H1 (cell line): ENCODE results near the gene ANAPC13. TPM values are rescaled to one million over a fixed set of nuclear protein-coding genes. Genes with fewer than 3 reads are reported as not detected.

Experiments
- CTCF ChIA-PET: fragments of 300-600 bp; sonication (Branson Sonifier 250); formaldehyde crosslinking; loops from one replicate; lab custom pipeline; 2021; ENCODE audit not compliant: partially characterized antibody; lab: Charles Lee
- POLR2A ChIA-PET: fragments of 300-600 bp; sonication (Branson Sonifier 250); formaldehyde crosslinking; loops from one replicate; lab custom pipeline; 2021; ENCODE audit warnings: inconsistent platforms; ENCODE audit not compliant: partially characterized antibody; lab: Charles Lee
- DNase-seq, 2 experiments: peaks; one replicate each; pipeline versions ENCODE4 v3.0.0 to v3.0.0-alpha.2; 2010 to 2022; ENCODE audit warnings: low spot score in 2 of 2, low read depth in 1 of 2, mixed read lengths in 1 of 2
- FAIRE-seq: peaks from 2 replicates; lab custom pipeline; 2011; peaks lifted over from hg19 to GRCh38; lab: Jason Lieb, UNC
- H2AFZ ChIP-seq: 2 replicates; pipeline ENCODE4 v1.8.1; 2012; ENCODE audit warnings: low read length, inconsistent platforms
- H2AK5ac ChIP-seq: 2 replicates; pipeline ENCODE4 v1.6.1; 2013; ENCODE audit warnings: low read depth, low read length
- H2BK120ac ChIP-seq: replicated peaks from 2 replicates; pipeline ENCODE3; 2013; ENCODE audit warnings: low read depth, low read length, inconsistent platforms
- H2BK12ac ChIP-seq: 2 replicates; pipeline ENCODE4 v1.6.1; 2013; ENCODE audit warnings: low read depth, low read length
- H2BK15ac ChIP-seq: 2 replicates; pipeline ENCODE4 v1.6.1; 2013; ENCODE audit warnings: low read length
- H2BK20ac ChIP-seq: 2 replicates; pipeline ENCODE4 v1.6.1; 2013; ENCODE audit warnings: low read length
- H2BK5ac ChIP-seq: 2 replicates; pipeline ENCODE4 v1.6.1; 2013; ENCODE audit warnings: low read depth, low read length
- H3K14ac ChIP-seq: 2 replicates; pipeline ENCODE4 v1.6.1; 2013; ENCODE audit warnings: inconsistent platforms; ENCODE audit not compliant: insufficient read length
- H3K18ac ChIP-seq: 2 replicates; pipeline ENCODE4 v1.6.1; 2013; ENCODE audit warnings: low read length; ENCODE audit errors: extremely low read depth
- H3K23ac ChIP-seq: 2 replicates; pipeline ENCODE4 v1.6.1; 2013; ENCODE audit warnings: inconsistent platforms; ENCODE audit not compliant: insufficient read length
- H3K23me2 ChIP-seq: 2 replicates; pipeline ENCODE4 v1.6.1; 2013; ENCODE audit warnings: low read depth, low read length
- H3K27ac ChIP-seq: 2 replicates; pipeline ENCODE4 v1.6.1; 2011; ENCODE audit warnings: low read depth, low read length, inconsistent platforms
- H3K27me3 ChIP-seq, 4 experiments: replicated peaks in 1 of 4; 1 replicate in 1 of 4; 2 replicates in 3 of 4; pipeline versions ENCODE4 v1.6.1 to v1.8.1; 2011 to 2013; ENCODE audit warnings: low read length in 3 of 4, mild to moderate bottlenecking in 3 of 4, inconsistent platforms in 2 of 4, mixed read lengths in 2 of 4, moderate library complexity in 1 of 4; ENCODE audit not compliant: control insufficient read depth in 3 of 4, insufficient read depth in 3 of 4; ENCODE audit errors: extremely low read depth in 1 of 4
- H3K36me3 ChIP-seq, 4 experiments: 2 replicates each; pipeline versions ENCODE4 v1.6.1 to v1.8.1; 2011 to 2013; ENCODE audit warnings: mild to moderate bottlenecking in 4 of 4, low read length in 3 of 4, moderate library complexity in 2 of 4, control low read depth in 1 of 4, inconsistent platforms in 1 of 4; ENCODE audit not compliant: insufficient read depth in 4 of 4, control insufficient read depth in 2 of 4
- H3K4ac ChIP-seq: replicated peaks from 2 replicates; pipeline ENCODE3; 2013; ENCODE audit warnings: low read length, low read depth, mixed read lengths, inconsistent platforms; ENCODE audit not compliant: insufficient read length
- H3K4me1 ChIP-seq, 4 experiments: replicated peaks in 1 of 4; 1 replicate in 1 of 4; 2 replicates in 3 of 4; pipeline versions ENCODE4 v1.6.1 to v1.8.1; 2011 to 2013; ENCODE audit warnings: low read length in 3 of 4, inconsistent platforms in 2 of 4, mixed read lengths in 1 of 4; ENCODE audit not compliant: insufficient read depth in 4 of 4, control insufficient read depth in 3 of 4
- H3K4me2 ChIP-seq, 2 experiments: 2 replicates each; pipeline versions ENCODE4 v1.6.1 to v1.8.1; 2011 to 2013; ENCODE audit warnings: low read depth in 2 of 2, low read length in 2 of 2, control low read depth in 1 of 2, inconsistent platforms in 1 of 2, mild to moderate bottlenecking in 1 of 2; ENCODE audit not compliant: insufficient read depth in 1 of 2
- H3K4me3 ChIP-seq, 4 experiments: fragments of 200-600, 300-600 bp in 1 of 4; sonication (generic), shearing (Covaris generic), sonication (Bioruptor Twin) in 1 of 4; 2 replicates each; pipeline versions ENCODE4 v1.5.1 to v1.8.1; 2011 to 2016; ENCODE audit warnings: low read length in 4 of 4, low read depth in 3 of 4, control low read depth in 2 of 4, inconsistent platforms in 2 of 4, mild to moderate bottlenecking in 2 of 4, mixed read lengths in 1 of 4, moderate library complexity in 1 of 4; ENCODE audit not compliant: insufficient read depth in 2 of 4; ENCODE audit errors: extremely low read depth in 1 of 4
- H3K56ac ChIP-seq: replicated peaks from 2 replicates; pipeline ENCODE3; 2013; ENCODE audit warnings: low read depth, mild to moderate bottlenecking, mixed read lengths, low read length, inconsistent platforms; ENCODE audit not compliant: insufficient read length
- H3K79me1 ChIP-seq: 2 replicates; pipeline ENCODE4 v1.6.1; 2013; ENCODE audit warnings: low read depth, low read length, control low read depth
- H3K79me2 ChIP-seq, 2 experiments: 2 replicates each; pipeline versions ENCODE4 v1.6.1 to v1.8.1; 2012 to 2013; ENCODE audit warnings: low read length in 2 of 2, mild to moderate bottlenecking in 2 of 2, inconsistent platforms in 1 of 2; ENCODE audit not compliant: insufficient read depth in 2 of 2, control insufficient read depth in 1 of 2
- H3K9ac ChIP-seq, 4 experiments: replicated peaks in 1 of 4; 1 replicate in 1 of 4; 2 replicates in 3 of 4; pipeline versions ENCODE4 v1.6.1 to v1.8.1; 2011 to 2013; ENCODE audit warnings: low read depth in 3 of 4, low read length in 3 of 4, control low read depth in 2 of 4, mild to moderate bottlenecking in 2 of 4, moderate library complexity in 2 of 4, inconsistent platforms in 1 of 4; ENCODE audit errors: extremely low read depth in 1 of 4
- H3K9me3 ChIP-seq, 2 experiments: 2 replicates each; pipeline versions ENCODE4 v1.6.1 to v1.8.1; 2012 to 2013; ENCODE audit warnings: mild to moderate bottlenecking in 2 of 2, moderate library complexity in 2 of 2, control low read depth in 1 of 2, inconsistent platforms in 1 of 2, low read depth in 1 of 2, low read length in 1 of 2, mixed read lengths in 1 of 2; ENCODE audit not compliant: insufficient read depth in 2 of 2
- H4K20me1 ChIP-seq, 2 experiments: replicated peaks in 1 of 2; 2 replicates each; pipeline versions ENCODE3 to v1.8.1; 2011 to 2013; ENCODE audit warnings: inconsistent platforms in 2 of 2, low read length in 2 of 2, mild to moderate bottlenecking in 1 of 2; ENCODE audit not compliant: insufficient read depth in 2 of 2, control insufficient read depth in 1 of 2
- H4K5ac ChIP-seq: 2 replicates; pipeline ENCODE4 v1.6.1; 2013; ENCODE audit warnings: low read length, low read depth, mixed read lengths, inconsistent platforms; ENCODE audit not compliant: insufficient read length
- H4K8ac ChIP-seq: 2 replicates; pipeline ENCODE4 v1.8.0; 2013; ENCODE audit warnings: mild to moderate bottlenecking, moderate library complexity, low read length, inconsistent platforms; ENCODE audit not compliant: insufficient read depth; ENCODE audit errors: extremely low read depth
- H4K91ac ChIP-seq: replicated peaks from 2 replicates; pipeline ENCODE3; 2013; ENCODE audit warnings: low read length, mixed read lengths, inconsistent platforms; ENCODE audit not compliant: insufficient read length
- BCL11A ChIP-seq, 2 experiments: IDR thresholded peaks; one replicate each; pipeline ENCODE4 v1.6.1; 2011; ENCODE audit warnings: low read depth in 2 of 2, low read length in 2 of 2, mild to moderate bottlenecking in 2 of 2
- KDM5A ChIP-seq: fragments of 200-600 bp; IDR thresholded peaks from 2 replicates; pipeline ENCODE4 v1.7.1; 2012; ENCODE audit warnings: mild to moderate bottlenecking, low read length, inconsistent platforms, mixed read lengths
- SAP30 ChIP-seq: fragments of 300-600 bp; sonication (generic); IDR thresholded peaks from 2 replicates; pipeline ENCODE4 v1.7.1; 2012; ENCODE audit warnings: low read length, moderate library complexity, mild to moderate bottlenecking, inconsistent platforms; ENCODE audit not compliant: insufficient read depth, insufficient replicate concordance
- SP4 ChIP-seq: IDR thresholded peaks from 2 replicates; pipeline ENCODE4 v1.6.1; 2012; ENCODE audit warnings: low read length, inconsistent platforms
- USF2 ChIP-seq: IDR thresholded peaks from 2 replicates; pipeline ENCODE4 v1.6.1; 2011; ENCODE audit warnings: low read length, improper control_type of control experiment
- WGBS, 2 experiments: shearing (Covaris generic) in 1 of 2; methylation state at CpG; one replicate each; pipeline versions ENCODE4 v1.1.6 to v1.1.7; 2013 to 2015; ENCODE audit warnings: low lambda C conversion rate in 2 of 2, mixed read lengths in 2 of 2, inconsistent platforms in 1 of 2, low coverage in 1 of 2, missing lambda C conversion rate in 1 of 2; ENCODE audit not compliant: insufficient replicate concordance in 2 of 2, insufficient coverage in 1 of 2, insufficient read length in 1 of 2; ENCODE audit errors: extremely low coverage in 1 of 2, missing lambda C conversion rate in 1 of 2; 5-methylcytosine and 5-hydroxymethylcytosine counted together
- polyA plus RNA-seq, 7 experiments: library from polyadenylated mRNA; depleted of rRNA in 3 of 7; stranded (reverse) in 5 of 7; unstranded in 2 of 7; fragments of >200 nt in 5 of 7; fragments of 200-250 nt in 2 of 7; gene quantifications; 1 replicate in 5 of 7; 2 replicates in 1 of 7; 4 replicates in 1 of 7; pipeline versions ENCODE4 v1.2.1 to v1.2.3, GENCODE V29; 2011 to 2013; ENCODE audit warnings: missing spikeins in 2 of 7, mixed read lengths in 2 of 7
- total RNA-seq: library from RNA; stranded (reverse); fragmentation: NEBNext Ultra II Directional; extraction: Animal tissue kit (Norgen Biotek cat#: 25700); gene quantifications from 2 replicates; pipeline ENCODE4 v1.2.1, GENCODE V29; 2021

Gene ANAPC13
- total and polyA plus RNA-seq, 2 of the 8 experiments (the other 6 are each of a cell fraction or from before 2014, with no cell fraction given), result 33.3 to 34.0 TPM

GRCh38 chr3:134483195-134483900 is 2.4 kb downstream of the ANAPC13 start:
- Histone ChIP-seq H3K23ac (no peak overlapping the region), H4K5ac (no peak overlapping the region), H3K27me3 (no peaks in the 10 kb centered on the region), H3K56ac (no peak overlapping the region), H3K36me3 (peaks cover 9 to 40% (median 26%) of the 10 kb centered on the region in 4 experiments), H2BK5ac (no peak overlapping the region), H3K79me1 (peaks cover 7% of the 10 kb centered on the region; the same call in 1 of the 2 replicates), H3K4me1 (peaks cover 0 to 10% (median 7%) of the 10 kb centered on the region in 4 experiments; a peak in 6 of 7 replicates), H3K4me3 (no peak overlapping the region), H4K91ac (no peak overlapping the region), H4K8ac (no peak overlapping the region), H2BK12ac (no peak overlapping the region), H3K4me2 (no peak overlapping the region), H3K14ac (no peak overlapping the region), H3K18ac (no peak overlapping the region), H2BK15ac (no peak overlapping the region), H3K9me3 (no peaks in the 10 kb centered on the region), H3K4ac (peak overlapping the region; percentile 27), H2BK120ac (no peak overlapping the region), H3K9ac (no peak overlapping the region), H3K27ac (no peak overlapping the region), H2BK20ac (no peak overlapping the region), H4K20me1 (no peaks in the 10 kb centered on the region), H3K23me2 (peaks cover 11% of the 10 kb centered on the region), H2AK5ac (no peak overlapping the region), H2AFZ (no peak overlapping the region), H3K79me2 (peaks cover 0 to 34% of the 10 kb centered on the region in 2 experiments; a peak in 2 of 4 replicates)
- FAIRE-seq, result no peak
- POLR2A ChIA-PET, result interaction anchor here (0.6 to 2.1 kb wide), 5 partner anchors 8 to 152 kb away, joined by 4 to 8 read pairs (median 4); no protein-coding TSS in a partner anchor
- no peak for DNase-seq
- no peak for TF ChIP-seq SP4
- no peak for TF ChIP-seq BCL11A (IDR thresholded peaks at IDR 0.05; ENCODE audit: low read depth in 2 of 2, low read length in 2 of 2)
- no peak for TF ChIP-seq USF2
- TF ChIP-seq SAP30, result no peak
- no peak for TF ChIP-seq KDM5A
- CTCF ChIA-PET, result interaction anchor here (0.5 to 5.7 kb wide), 10 partner anchors 10 to 555 kb away, joined by 3 to 39 read pairs (median 5); no protein-coding TSS in a partner anchor
- WGBS, 2 experiments, result 94% methylated on average over 7 of the region's 7 CpGs; no CpG with 5 or more reads in 1 of the 2 experiments
